LNCaP clone FGC (cell line): ENCODE results near the gene SORBS1.

Experiments
- DNase-seq: peaks from one replicate; pipeline ENCODE4 v3.0.0-alpha.2; 2011; ENCODE audit warnings: low read depth
- H3K4me3 ChIP-seq: 2 replicates; pipeline ENCODE4 v1.5.1; 2011; ENCODE audit warnings: mild to moderate bottlenecking, low read depth, low read length, control low read depth
- TF ChIP-seq, protein P1 (sequence below): IDR thresholded peaks from 2 replicates; pipeline ENCODE4 v1.5.1; 2012; ENCODE audit warnings: mild to moderate bottlenecking; ENCODE audit not compliant: control insufficient read depth, insufficient read depth; ENCODE audit errors: extremely low read depth

SORBS1 gene

DNA sequence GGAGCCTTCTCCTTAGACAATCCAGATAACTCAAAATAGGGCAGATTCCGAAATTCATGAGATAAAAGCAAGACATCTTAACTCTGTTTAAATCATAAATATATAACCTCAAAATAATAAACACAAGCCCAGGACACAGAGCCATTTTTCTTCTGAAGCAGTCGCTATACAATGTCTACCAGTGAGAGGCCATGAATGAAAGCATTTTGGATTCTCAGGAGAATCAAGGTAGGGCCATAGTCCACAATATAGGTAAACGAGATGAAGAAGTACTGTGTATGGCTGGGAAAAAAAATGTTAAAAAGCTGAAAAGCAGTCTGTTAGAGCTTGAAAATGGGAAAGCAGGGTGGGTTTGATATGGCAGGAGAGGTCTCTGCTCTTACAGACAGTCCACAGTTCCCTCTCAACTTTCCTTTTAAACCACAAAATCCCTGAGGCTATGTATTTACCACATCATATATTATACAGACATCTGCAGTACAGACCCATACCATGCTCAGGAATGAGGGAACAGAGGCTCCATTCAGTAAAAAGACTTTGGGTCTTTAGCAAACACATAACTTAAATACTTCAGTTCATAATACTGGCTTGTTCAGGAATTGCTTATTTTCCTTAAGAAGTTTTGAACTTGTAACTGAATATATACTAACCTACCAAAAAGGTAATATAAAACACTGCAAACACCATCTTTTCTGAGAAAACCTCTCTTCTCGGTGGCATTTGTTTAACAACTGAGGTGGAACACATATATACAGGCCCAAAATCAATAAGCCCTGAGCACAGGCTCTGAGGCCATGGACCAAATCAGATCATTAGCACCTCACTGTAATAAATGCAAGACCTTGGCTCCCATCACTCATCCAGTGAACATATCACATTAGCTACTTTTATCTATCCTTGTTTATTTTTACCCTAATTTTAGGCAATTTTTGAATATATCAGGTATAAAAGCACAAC is 109.3 kb downstream of the SORBS1 start:
- TF ChIP-seq, protein P1, sequence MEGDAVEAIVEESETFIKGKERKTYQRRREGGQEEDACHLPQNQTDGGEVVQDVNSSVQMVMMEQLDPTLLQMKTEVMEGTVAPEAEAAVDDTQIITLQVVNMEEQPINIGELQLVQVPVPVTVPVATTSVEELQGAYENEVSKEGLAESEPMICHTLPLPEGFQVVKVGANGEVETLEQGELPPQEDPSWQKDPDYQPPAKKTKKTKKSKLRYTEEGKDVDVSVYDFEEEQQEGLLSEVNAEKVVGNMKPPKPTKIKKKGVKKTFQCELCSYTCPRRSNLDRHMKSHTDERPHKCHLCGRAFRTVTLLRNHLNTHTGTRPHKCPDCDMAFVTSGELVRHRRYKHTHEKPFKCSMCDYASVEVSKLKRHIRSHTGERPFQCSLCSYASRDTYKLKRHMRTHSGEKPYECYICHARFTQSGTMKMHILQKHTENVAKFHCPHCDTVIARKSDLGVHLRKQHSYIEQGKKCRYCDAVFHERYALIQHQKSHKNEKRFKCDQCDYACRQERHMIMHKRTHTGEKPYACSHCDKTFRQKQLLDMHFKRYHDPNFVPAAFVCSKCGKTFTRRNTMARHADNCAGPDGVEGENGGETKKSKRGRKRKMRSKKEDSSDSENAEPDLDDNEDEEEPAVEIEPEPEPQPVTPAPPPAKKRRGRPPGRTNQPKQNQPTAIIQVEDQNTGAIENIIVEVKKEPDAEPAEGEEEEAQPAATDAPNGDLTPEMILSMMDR: no peak
- DNase-seq: no peak
- no peak overlapping the region for H3K4me3 ChIP-seq

DNA sequence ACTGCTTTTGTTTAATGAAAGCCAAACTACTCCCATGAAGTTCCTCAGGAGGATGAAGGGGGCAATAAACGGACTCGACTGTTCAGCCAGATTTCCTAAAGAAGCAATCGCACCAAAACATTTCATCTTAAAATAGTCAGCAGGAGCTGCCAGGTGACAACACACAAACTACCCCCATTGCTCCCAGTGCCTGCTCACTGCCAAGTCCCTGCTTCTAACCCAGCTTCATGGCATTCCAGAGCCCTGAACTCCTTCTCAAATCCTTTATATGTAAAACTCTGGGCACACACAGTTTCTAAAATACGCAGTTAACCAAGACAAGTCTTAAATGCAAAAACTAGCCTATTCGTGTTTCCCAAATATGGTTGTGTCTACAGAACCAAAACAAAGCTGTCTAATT is 110.0 kb downstream of the SORBS1 start:
- TF ChIP-seq, protein P1: no peak
- H3K4me3 ChIP-seq: no peak overlapping the region
- no peak for DNase-seq

- TF ChIP-seq, protein P1: no peak
- DNase-seq: no peak
- H3K4me3 ChIP-seq: no peak overlapping the region
These were observed 111.0 kb downstream of the SORBS1 start for GRCh38 chr10:95450188-95450587.

DNA sequence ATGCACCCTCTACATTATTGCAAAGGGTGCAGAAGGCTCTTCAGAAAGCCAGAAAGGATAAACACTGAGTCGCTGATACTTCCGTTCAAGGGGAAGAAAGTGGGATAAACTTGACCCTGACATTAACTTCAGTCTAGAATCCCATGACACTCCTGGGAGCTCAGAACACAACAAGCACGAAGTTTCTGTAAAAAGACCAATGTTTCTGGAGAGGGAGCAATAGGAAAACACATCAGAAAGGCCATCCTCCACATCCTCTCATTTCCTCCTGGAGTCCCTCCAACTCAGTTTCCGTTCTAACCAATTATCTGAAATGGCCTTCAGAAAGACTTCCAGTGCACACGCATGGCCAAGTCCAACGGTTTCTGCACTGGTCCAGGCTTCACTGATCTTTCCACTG is 113.5 kb downstream of the SORBS1 start:
- TF ChIP-seq, protein P1: no peak
- DNase-seq: no peak
- no peak overlapping the region for H3K4me3 ChIP-seq

DNA sequence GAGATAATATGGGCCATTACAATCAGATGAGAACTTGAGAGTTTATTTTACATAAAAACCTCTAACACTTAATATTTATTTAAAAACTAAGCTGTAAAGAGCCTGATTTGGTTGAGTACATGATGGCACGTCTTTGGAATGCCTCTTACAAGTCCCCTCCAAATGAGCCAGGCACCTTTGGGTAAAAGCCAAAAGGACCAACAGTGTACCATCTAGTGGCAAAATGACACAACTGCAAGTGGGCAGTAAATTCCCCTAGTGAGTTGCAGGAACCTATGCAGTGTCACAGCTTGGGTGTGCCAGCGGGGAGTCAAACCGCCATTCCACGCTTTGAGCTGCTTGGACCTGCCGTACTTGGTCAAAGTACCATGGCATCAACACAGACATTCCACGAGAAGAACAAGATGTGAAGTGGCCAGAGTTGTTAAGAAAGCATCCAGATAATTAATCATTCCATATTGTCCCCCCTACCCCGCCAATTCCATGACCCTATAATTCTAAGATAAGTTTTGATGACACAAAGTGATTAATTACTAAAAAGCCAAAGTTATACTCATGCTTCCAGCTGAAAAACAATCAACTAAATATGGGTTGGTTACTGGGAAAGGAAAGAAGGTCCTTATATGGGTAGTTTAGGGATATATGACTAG is 115.2 kb downstream of the SORBS1 start:
- DNase-seq: peak; percentile 46
- TF ChIP-seq, protein P1: peak; percentile 76
- H3K4me3 ChIP-seq: no peak overlapping the region

GRCh38 chr10:95445223-95445836 is 115.8 kb downstream of the SORBS1 start:
- DNase-seq: no peak
- H3K4me3 ChIP-seq: no peak overlapping the region
- TF ChIP-seq, protein P1: no peak
